Endothelial cell of hepatic sinusoid (primary cell): Measurements from ENCODE around the gene RSBN1.
"Not testable (repeated sequence)": the region's sequence is repeated elsewhere in the genome, so short reads cannot be mapped to it uniquely, and the experiment has no call there.

Experiments
- in situ Hi-C: cut with HindIII; loops from 2 replicates; pipeline ENCODE4 v1.10.0; 2017; ENCODE audit warnings: low sequenced_read_pairs

Gene RSBN1

DNA sequence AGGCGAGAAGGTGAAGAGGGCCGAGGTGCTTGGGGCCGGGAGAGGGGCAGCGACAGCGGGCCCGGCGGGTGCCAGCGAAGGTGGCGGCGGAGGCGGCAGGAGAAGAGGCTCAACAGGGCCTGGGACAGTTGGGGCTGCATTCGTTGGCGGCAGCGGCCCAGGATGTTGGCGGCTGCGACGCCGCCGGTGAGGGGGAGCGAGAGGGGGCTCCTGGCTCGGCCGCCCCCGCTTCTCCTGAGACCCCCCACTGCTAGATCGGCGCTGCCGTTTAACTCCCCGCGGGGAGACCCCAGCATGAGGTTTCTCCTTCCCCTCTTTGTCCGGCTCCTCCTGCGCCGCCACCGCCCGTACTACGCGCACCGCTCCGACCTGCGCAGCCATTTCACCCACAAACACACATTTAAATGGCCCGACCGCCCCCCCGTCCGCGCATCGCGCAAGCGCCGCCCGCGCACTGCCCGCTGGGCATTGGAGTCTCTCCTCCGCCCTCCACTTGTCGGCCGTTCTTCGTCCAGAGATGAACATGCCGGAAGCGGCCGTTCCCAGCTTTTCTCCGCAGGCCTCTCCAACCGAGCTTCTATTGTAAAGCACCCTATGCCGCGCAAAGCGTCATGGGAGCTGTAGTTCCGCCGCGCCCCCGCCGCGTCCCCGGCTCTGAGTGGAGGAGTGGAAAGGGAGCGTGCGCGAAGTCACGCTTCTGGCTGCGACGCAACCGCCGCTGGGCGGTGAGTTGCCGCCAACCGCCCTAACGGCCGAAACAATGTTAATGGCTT, at the start of gene RSBN1:
Gene RSBN1, minus strand, starts transcription at position 589 of the 773 bp plus-strand sequence. Its CDS starts 64 bp downstream, at position 525.
- in situ Hi-C loops: no loop called here

DNA sequence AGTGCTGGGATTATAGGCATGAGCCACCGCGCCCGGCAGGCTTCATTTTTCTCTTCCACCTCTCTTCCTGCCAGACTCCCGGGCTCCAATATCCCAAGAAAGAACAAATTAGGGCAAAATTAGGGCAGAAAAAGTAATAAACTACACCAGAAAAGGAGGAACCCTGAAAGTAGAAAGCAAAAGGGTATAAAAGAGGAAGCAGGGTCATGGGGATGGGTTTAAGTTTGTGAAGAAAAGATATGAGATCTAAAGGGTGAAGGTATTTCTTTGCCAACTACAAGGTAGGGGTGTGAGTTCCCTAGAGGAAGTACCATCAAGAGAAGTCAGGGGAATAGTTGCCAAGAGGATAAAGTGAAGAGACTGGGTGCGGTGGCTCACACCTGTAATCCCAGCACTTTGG, 49.4 kb upstream of the RSBN1 start:
- in situ Hi-C loops: loop anchor here (5.0 kb wide), 1 partner anchor 86 kb away; no protein-coding TSS in a partner anchor

GRCh38 chr1:113860891-113861290, 48.6 kb upstream of the RSBN1 start:
- in situ Hi-C loops: loop anchor here (5.0 kb wide), 1 partner anchor 86 kb away; no protein-coding TSS in a partner anchor

GRCh38 chr1:113859478-113860175, 47.4 kb upstream of the RSBN1 start:
- in situ Hi-C loops: loop anchor here (5.0 kb wide), 1 partner anchor 88 kb away; no protein-coding TSS in a partner anchor

DNA sequence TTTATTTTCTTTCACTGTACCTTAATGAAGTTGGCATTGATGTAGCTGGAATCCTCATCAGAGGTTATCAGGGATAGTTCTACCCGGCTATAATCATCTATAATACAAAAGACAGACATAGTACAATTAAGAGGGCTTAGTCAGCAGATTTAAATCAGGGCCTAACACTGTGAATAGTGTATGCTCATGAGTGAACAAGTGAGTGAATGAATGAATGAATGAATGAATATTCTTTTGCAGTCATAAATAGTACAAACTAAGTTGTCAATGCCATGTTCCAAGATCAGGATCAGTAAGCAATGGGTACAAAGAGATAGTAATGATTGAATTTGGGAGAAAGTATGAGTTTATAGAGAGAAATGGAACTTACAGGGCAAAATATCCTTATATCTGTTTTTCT, 46.7 kb upstream of the RSBN1 start:
- in situ Hi-C loops: no loop called here

GRCh38 chr1:113858418-113858817, 46.1 kb upstream of the RSBN1 start:
- in situ Hi-C loops: no loop called here

DNA sequence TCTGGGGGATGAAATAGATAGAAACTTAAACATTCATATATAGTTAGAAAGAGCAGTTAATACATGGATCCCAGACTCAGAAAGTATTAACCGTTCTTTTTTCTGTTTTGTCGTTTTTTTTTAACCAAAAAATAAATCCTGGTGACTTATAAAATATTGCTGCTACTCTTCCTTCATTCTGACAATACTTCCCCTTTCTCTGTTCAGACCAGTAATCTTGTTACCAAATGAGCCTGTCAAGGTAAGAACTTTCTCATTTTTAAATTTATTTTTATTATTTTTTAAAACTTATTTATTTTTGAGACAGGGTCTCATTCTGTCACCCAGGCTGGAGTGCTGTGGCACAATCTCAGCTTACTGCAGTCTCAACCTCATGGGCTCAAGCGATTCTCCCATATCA, 45.5 kb upstream of the RSBN1 start:
- in situ Hi-C loops: no loop called here

GRCh38 chr1:113856401-113856790, 44.1 kb upstream of the RSBN1 start:
- in situ Hi-C loops: no loop called here

GRCh38 chr1:113855630-113856400, 43.5 kb upstream of the RSBN1 start:
- in situ Hi-C loops: no loop called here

- in situ Hi-C loops: no loop called here
These were observed 42.0 kb upstream of the RSBN1 start for GRCh38 chr1:113854234-113854633.

DNA sequence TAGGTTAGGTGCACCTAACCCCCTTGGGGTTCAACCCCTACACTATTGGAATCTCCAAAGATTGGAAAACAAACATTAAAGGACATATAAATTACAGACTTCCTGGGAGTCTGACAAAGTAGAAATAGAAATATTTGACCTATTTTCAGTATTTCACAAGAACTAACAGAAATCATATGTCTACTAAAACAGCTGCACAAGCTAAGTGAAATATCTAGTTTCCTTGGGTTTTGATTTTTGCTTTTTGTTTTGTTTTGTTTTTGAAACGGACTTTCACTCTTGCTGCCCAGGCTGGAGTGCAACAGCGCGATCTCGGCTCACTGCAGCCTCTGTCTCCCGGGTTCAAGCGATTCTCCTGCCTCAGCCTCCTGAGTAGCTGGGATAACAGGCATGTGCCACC, 40.4 kb upstream of the RSBN1 start:
- in situ Hi-C loops: not testable (repeated sequence)

DNA sequence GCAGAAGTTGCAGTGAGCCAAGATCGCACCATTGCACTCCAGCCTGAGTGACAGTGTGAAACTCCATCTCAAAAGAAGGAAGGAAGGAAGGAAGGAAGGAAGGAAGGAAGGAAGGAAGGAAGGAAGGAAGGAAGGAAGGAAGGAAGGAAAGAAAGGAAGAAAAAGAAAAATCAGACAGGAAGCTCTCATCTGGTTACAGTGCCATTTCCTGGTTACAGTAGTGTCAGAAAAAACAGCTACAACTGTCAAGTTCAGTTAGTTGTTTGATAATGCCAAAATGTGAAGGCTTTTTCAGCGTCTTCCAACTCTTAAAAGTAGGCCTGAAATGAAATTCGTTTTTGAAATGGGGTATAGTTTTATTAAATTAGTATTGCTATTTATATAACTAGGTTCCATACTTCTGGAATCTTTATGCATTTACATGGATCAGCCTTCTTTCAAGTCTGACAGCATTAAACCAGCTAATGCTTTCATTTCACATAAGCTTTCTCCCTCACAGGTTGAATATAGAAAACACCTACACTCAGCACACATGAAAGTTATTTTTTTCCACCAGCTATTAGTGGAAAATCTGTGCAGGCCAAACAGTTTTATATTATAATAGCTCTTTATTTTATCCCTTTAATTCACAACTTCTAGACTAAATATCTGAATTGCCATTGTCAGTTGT, 38.0 kb upstream of the RSBN1 start:
- in situ Hi-C loops: no loop called here

DNA sequence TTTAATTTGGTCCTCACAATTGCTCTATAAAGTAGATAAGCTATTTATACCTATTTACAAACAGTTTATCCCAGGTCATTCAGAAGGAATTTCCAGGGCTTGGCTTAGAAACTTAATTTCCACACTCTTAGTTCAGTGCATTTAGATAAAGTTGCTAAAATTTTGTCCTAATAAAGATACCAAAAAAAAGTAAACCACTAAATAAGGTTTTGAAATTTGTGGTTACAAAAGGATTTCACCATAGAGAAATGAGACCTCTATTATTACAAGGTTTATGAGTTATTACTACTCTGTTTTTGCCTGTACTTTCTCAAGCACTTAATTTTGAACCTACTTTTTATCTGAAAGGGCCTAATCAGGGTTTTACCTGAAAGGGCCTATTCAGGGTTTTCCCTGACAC, 36.8 kb upstream of the RSBN1 start:
- in situ Hi-C loops: no loop called here

DNA sequence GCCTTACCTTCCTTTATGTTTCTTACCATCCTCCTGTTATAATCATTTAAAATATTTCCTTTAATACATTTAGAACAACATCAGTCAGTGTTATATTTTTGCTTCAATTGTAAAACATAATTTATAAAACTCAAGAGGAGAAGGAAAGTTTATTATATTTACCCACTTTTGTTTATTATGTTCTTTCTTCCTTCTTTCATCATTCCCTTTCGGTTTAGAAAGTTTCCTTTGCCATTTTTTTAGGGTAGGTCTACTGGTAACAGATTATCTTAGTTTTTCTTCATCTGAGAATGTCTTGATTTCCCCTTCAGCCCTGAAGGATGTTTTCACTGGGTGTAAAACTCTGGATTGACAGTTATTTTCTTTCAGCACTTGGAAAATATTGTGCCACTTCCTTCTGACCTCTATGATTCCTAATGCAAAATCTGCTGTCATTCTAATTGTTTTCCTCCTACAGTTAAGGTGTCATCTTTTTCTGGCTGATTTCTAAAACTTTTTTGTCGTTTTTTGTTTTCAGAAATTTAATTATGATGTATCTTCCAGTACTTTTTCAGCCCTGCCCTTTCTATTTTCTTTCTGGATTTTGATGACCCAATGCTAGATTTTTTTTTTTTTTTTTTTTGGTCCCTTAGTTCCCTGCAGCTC, 34.2 kb upstream of the RSBN1 start:
- in situ Hi-C loops: no loop called here

GRCh38 chr1:113836534-113836933, 24.3 kb upstream of the RSBN1 start:
- in situ Hi-C loops: no loop called here

- in situ Hi-C loops: no loop called here
These were observed 23.5 kb upstream of the RSBN1 start for GRCh38 chr1:113835686-113836290.

GRCh38 chr1:113834716-113835115, 22.4 kb upstream of the RSBN1 start:
- in situ Hi-C loops: loop anchor here (5.0 kb wide), 1 partner anchor 98 kb away; no protein-coding TSS in a partner anchor

DNA sequence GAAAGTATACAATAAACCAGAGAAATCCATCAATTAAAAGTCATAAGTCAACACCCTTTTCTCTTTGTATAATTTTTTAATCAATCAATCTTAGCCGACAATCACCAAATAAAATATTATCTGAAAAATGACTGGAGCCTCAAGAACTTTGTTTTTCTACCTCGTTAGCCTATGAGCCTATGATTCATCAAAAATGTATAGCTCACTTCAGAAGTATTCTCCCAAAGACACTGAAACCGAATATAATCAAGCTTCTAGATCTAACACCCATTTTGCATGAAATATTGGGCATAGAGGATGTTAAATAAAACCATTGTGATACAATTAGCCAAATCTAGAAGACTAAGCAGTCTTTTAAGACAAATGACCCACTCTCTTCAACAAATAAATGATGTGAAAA, 17.8 kb upstream of the RSBN1 start:
- in situ Hi-C loops: loop anchor here (5.0 kb wide), 1 partner anchor 102 kb away; no protein-coding TSS in a partner anchor

- in situ Hi-C loops: no loop called here
These were observed 9.6 kb upstream of the RSBN1 start for GRCh38 chr1:113821916-113822315.

- in situ Hi-C loops: no loop called here
These were observed 6.3 kb upstream of the RSBN1 start for GRCh38 chr1:113818578-113818977.
